HL-60 (cell line): ENCODE measurements around the gene MCM5.

Source experiments
- GABPA ChIP-seq: IDR thresholded peaks from 2 replicates; pipeline ENCODE4 v1.6.1; 2012; ENCODE audit warnings: low read depth
- POLR2AphosphoS5 ChIP-seq: IDR thresholded peaks from 2 replicates; pipeline ENCODE4 v1.6.1; 2012; ENCODE audit warnings: low read depth
- TF ChIP-seq, protein P1 (sequence below): IDR thresholded peaks from one replicate; pipeline ENCODE4 v1.5.1; 2011; ENCODE audit warnings: low read length, control low read depth, inconsistent platforms; ENCODE audit not compliant: insufficient read depth

GRCh38 chr22:35449829-35450689 lies 50.1 kb downstream of the MCM5 start:
- TF ChIP-seq, protein P1, sequence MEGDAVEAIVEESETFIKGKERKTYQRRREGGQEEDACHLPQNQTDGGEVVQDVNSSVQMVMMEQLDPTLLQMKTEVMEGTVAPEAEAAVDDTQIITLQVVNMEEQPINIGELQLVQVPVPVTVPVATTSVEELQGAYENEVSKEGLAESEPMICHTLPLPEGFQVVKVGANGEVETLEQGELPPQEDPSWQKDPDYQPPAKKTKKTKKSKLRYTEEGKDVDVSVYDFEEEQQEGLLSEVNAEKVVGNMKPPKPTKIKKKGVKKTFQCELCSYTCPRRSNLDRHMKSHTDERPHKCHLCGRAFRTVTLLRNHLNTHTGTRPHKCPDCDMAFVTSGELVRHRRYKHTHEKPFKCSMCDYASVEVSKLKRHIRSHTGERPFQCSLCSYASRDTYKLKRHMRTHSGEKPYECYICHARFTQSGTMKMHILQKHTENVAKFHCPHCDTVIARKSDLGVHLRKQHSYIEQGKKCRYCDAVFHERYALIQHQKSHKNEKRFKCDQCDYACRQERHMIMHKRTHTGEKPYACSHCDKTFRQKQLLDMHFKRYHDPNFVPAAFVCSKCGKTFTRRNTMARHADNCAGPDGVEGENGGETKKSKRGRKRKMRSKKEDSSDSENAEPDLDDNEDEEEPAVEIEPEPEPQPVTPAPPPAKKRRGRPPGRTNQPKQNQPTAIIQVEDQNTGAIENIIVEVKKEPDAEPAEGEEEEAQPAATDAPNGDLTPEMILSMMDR, result no peak
- no peak for TF ChIP-seq POLR2AphosphoS5
- TF ChIP-seq GABPA, result no peak
